Muscle layer of colon (tissue), 2 donors: ENCODE measurements around the gene COL20A1.

Experiments
- H3K27ac ChIP-seq: one replicate; pipeline ENCODE4 v1.7.0; 2013; ENCODE audit warnings: low read depth, mild to moderate bottlenecking, low read length, moderate library complexity
- H3K27me3 ChIP-seq, 2 donors: one replicate each; pipeline ENCODE4 v1.7.0; 2013; ENCODE audit warnings: low read length in 2 of 2, mild to moderate bottlenecking in 2 of 2; ENCODE audit not compliant: insufficient read depth in 2 of 2, control insufficient read depth in 1 of 2
- H3K36me3 ChIP-seq: one replicate; pipeline ENCODE4 v1.7.0; 2013; ENCODE audit warnings: mild to moderate bottlenecking, low read length; ENCODE audit not compliant: insufficient read depth
- H3K4me1 ChIP-seq: one replicate; pipeline ENCODE4 v1.7.0; 2013; ENCODE audit warnings: mild to moderate bottlenecking, low read length; ENCODE audit not compliant: insufficient read depth
- H3K4me3 ChIP-seq, 2 donors: one replicate each; pipeline ENCODE4 v1.7.0; 2013; ENCODE audit warnings: low read length in 2 of 2, low read depth in 1 of 2, mild to moderate bottlenecking in 1 of 2, moderate library complexity in 1 of 2
- H3K9ac ChIP-seq: one replicate; pipeline ENCODE4 v1.7.0; 2013; ENCODE audit warnings: low read length
- H3K9me3 ChIP-seq: one replicate; pipeline ENCODE4 v1.7.0; 2013; ENCODE audit warnings: mild to moderate bottlenecking, low read length
- donor health status: abdominal sarcoma.
- donor health status: Adenocarcinoma of cecum.

Gene COL20A1

DNA sequence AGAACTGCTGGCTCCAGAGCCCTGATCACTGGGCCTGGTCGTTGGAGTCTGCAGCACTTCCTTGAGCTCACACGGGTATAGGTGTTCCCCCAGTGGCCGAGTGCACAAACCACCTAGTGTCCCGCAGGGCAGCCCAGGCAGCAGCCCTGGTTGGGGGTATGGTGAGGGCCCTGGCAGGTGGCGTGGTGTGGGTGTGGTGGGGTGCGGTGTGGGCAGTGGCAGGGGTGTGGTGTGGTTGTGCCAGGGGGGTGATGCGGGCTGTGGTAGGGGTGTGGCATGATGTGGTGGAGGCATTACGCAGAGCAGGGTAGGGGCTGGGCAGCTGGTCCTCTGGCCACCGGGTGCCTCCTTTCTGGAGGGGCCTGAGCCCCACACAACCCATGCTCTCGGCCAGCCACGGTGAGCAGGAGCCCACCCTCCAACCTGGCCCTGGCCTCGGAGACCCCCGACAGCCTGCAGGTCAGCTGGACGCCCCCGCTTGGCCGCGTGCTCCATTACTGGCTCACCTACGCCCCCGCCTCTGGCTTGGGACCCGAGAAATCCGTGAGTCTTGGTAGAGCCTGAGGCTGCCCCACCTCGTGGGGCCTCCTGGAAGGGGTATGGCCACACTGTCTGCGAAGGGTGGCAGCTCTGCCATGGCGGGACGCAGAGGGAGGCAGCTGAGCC is 20.5 kb downstream of the COL20A1 start:
- Histone ChIP-seq H3K9me3 (no peaks in the 10 kb centered on the region), H3K27me3 (peaks cover 0 to 20% of the 10 kb centered on the region in 2 donors), H3K4me1 (no peaks in the 10 kb centered on the region), H3K36me3 (no peaks in the 10 kb centered on the region), H3K4me3 (no peak overlapping the region), H3K9ac (no peak overlapping the region), H3K27ac (no peak overlapping the region)

DNA sequence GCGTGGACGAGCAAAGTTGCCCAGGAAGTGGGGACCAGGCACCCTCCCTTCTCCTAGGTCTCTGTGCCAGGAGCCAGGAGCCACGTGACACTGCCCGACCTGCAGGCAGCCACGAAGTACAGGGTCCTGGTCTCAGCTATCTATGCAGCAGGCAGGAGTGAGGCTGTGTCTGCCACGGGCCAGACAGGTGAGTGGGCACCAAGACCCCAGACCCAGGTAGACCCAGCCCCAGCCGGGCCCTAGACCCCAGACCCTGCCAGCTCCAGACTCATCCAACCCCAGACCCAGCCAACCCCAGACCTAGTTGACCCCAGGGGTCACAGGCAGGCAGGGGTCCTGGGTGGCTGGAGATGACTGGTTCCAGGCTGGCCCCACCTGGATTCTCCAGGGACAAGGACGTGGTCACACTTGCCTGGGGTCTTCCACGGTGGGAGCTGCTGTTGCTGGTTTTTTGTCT is 21.1 kb downstream of the COL20A1 start:
- H3K9me3 ChIP-seq: no peaks in the 10 kb centered on the region
- no peak overlapping the region for H3K27ac ChIP-seq
- H3K4me3 ChIP-seq: no peak overlapping the region
- no peak overlapping the region for H3K9ac ChIP-seq
- H3K27me3 ChIP-seq: peaks cover 0 to 17% of the 10 kb centered on the region in 2 donors
- H3K4me1 ChIP-seq: no peaks in the 10 kb centered on the region
- H3K36me3 ChIP-seq: no peaks in the 10 kb centered on the region

DNA sequence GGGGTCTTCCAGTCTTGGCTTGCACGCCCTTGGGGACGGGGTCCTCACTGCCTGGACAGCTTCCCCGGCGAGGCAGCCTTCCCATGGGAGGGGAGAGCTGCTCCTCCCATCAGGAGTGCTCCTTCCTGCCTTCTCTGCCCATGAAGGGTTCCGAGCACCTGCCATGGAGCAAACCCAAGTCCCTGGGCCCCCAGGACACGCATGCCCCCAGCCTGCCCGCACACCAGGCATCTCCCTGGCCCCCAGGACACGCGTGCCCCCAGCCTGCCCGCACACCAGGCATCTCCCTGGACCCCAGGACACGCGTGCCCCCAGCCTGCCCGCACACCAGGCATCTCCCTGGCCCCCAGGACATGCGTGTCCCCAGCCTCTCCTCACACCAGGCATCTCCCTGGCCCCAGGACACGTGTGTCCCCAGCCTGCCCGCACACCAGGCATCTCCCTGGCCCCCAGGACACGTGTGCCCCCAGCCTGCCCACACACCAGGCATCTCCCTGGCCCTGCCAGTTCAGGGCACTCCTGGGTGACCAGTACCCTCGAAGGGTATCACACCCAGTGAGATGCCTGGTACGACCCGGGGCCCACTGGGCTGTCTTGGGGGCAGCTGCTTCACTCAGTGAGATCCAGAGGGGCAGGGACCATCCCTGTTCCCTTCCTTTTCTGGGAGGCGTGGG is 21.7 kb downstream of the COL20A1 start:
- H3K27ac ChIP-seq: no peak overlapping the region
- no peak overlapping the region for H3K4me3 ChIP-seq
- no peaks in the 10 kb centered on the region for H3K9me3 ChIP-seq
- no peak overlapping the region for H3K9ac ChIP-seq
- peaks cover 0 to 16% of the 10 kb centered on the region in 2 donors for H3K27me3 ChIP-seq
- no peaks in the 10 kb centered on the region for H3K4me1 ChIP-seq
- no peaks in the 10 kb centered on the region for H3K36me3 ChIP-seq

DNA sequence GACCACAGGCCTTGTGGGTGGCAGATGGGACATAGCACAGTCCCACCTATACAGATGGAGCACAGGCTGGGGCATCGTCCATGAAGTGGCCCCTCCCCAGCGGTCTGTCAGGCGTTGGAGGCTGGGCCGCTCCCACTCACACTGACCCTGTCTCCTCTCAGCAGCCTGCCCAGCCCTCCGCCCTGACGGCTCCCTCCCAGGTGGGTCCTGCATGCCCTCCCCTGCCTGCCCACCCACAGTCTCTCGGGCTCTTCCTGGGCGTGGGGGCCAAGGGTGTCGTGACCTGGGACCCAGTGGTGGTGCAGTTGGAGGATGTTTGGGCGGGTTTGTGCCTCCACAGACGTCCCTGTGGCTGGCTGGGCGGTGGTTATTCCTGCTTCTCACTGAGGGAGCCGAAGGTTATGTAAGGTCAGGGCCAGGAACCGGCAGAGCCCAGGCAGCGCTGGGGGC is 22.3 kb downstream of the COL20A1 start:
- H3K27me3 ChIP-seq: peaks cover 0 to 11% of the 10 kb centered on the region in 2 donors
- H3K9me3 ChIP-seq: no peaks in the 10 kb centered on the region
- no peak overlapping the region for H3K27ac ChIP-seq
- no peaks in the 10 kb centered on the region for H3K36me3 ChIP-seq
- no peaks in the 10 kb centered on the region for H3K4me1 ChIP-seq
- H3K9ac ChIP-seq: no peak overlapping the region
- no peak overlapping the region for H3K4me3 ChIP-seq

DNA sequence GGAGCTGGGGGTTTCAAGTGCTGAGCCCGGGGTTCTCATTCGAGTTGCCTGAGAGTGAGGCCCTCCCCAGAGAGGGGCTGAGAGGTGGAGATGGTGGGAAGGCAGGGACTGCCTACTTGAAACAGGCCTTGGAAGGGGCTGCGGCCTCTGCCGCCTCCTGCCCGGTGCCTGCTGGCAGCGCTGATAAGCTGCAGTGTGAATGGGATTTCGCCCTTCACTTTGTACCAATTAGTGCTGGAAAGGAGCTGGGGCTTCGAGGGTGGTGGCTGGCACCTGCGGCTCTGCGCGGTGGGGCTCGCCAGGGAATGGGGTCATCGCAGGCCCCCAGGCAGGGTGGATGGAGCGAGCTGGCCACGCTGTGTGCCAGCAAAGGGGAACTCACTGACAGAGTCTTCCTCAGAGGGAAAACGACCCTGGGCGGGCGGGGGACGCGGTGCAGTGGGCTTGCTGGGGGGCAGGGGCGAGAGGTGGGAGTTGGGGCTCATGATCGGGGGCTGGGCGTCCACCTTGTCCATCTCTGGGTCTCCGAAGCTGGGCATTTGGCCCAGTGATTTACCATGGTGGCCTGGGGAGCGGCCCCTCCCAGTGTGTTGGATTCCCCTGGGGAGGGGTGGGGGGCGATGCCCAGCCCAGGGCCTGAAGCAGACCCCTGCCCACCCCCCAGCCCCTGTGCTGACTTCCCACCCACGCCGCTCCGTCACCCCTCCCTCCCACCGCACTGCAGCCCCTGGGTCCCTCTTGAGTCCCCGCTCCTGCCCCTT is 22.9 kb downstream of the COL20A1 start:
- Histone ChIP-seq H3K9me3 (no peaks in the 10 kb centered on the region), H3K4me1 (no peaks in the 10 kb centered on the region), H3K27me3 (peaks cover 0 to 9% of the 10 kb centered on the region in 2 donors), H3K9ac (no peak overlapping the region), H3K36me3 (no peaks in the 10 kb centered on the region), H3K27ac (no peak overlapping the region), H3K4me3 (no peak overlapping the region)

DNA sequence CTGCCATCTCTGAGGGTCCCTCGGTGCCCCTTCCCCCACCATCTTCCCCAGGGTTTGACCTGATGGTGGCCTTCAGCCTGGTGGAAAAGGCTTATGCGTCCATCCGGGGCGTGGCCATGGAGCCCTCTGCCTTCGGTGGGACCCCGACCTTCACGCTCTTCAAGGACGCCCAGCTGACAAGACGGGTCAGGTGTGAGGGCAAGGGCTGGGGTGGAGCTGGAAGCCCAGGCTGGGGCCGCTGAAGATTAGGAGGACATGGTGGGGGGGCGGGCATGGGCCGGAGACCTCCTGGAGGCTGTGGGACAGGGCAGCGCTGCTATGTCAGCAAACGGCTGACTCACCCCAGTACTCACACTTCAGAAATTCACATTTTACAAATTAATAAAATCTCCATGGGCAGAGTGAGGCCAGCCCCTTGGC is 23.5 kb downstream of the COL20A1 start:
- Histone ChIP-seq H3K27ac (no peak overlapping the region), H3K4me3 (no peak overlapping the region), H3K9ac (no peak overlapping the region), H3K27me3 (peaks cover 0 to 15% of the 10 kb centered on the region in 2 donors), H3K36me3 (no peaks in the 10 kb centered on the region), H3K9me3 (no peaks in the 10 kb centered on the region), H3K4me1 (no peaks in the 10 kb centered on the region)

DNA sequence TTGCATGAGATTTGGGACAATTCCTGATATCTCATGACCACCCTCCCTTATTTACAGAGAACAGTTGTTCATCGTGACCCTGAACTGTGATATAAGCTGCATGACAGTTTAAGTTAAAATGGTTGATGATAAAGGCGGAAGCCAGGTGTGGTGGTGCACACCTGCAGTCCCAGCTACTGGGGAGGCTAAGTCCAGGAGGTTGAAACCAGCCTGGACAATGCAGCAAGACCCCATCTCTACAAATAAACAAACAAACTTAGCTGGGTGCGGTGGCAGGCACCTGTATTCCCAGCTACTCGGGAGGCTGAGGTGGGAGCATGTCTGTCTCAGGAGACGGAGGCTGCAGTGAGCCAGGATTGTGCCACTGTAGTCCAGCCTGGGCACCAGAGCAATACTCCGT is 24.1 kb downstream of the COL20A1 start:
- no peak overlapping the region for H3K27ac ChIP-seq
- H3K4me3 ChIP-seq: no peak overlapping the region
- H3K27me3 ChIP-seq: peaks cover 0 to 19% of the 10 kb centered on the region in 2 donors
- no peak overlapping the region for H3K9ac ChIP-seq
- no peaks in the 10 kb centered on the region for H3K9me3 ChIP-seq
- H3K4me1 ChIP-seq: no peaks in the 10 kb centered on the region
- no peaks in the 10 kb centered on the region for H3K36me3 ChIP-seq

DNA sequence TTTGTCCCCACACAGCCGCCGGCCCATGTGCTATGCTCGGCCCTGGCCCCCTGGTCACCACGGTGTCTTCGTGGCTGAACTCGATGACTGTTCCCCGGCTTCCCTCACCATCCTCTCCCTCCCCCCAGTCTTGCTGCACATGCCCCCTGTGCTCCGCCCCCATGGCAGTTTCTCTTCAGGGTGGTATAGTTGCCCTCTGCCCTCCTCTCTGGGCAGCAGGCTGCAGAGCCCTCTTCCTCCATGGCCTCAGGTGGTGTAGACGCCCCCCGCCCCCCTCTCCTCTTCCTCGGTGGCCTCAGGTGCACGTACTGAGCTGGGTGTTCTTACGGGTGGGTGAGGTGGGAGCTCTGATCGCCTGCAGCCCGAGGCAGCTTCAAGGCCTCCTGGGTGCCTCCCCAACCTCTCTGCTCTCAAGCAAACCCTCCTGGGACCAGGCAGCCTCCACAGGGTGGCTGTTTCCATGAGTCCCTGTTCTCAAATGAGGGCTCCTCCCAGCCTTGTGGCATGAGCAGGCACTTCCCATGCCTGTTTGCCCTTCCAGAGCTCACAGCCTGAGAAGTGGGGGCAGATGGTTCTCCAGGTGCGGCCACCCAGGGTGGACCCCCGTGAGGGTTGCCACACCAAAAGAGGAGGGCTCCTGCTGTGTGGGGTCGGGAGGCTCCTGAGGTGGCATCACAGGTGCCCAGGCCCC is 24.8 kb downstream of the COL20A1 start:
- H3K4me3 ChIP-seq: no peak overlapping the region
- H3K9me3 ChIP-seq: no peaks in the 10 kb centered on the region
- no peaks in the 10 kb centered on the region for H3K36me3 ChIP-seq
- H3K4me1 ChIP-seq: no peaks in the 10 kb centered on the region
- H3K27me3 ChIP-seq: peaks cover 0 to 24% of the 10 kb centered on the region in 2 donors
- no peak overlapping the region for H3K27ac ChIP-seq
- H3K9ac ChIP-seq: no peak overlapping the region

DNA sequence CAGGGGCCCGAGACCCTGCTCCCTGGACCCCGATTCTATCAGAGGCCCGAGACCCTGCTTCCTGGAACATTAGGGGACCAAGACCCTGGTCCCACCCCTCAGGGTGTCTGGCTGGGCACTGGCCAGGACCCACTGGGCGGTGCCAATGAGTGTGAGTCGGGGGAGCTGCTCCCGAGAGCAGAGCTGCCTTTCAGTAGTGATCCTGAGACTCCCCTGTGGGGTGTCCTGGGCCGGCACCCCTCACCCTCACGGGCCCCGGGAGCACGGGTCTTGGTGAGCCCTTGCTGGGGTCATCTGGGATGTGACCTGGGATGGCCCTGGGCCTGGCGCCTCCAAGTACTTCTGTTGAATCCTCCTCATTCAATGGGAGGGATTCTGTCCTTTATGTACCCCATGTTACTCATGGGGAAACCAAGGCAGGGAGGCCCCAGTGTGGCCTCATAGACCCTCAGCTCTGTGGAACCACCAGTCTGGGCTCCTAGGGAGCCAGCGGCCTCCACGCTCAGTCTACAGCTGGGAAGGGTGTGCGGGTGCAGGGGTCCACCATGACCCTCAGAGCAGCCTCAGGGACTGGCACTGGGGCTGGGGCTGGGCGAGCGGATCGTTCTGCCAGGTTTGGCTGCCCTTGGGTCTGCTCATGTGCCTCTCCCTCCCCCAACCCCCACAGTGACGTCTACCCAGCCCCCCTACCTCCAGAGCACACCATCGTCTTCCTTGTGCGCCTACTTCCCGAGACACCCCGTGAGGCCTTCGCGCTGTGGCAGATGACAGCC is 25.6 kb downstream of the COL20A1 start:
- H3K27me3 ChIP-seq: peaks cover 0 to 24% of the 10 kb centered on the region in 2 donors
- no peaks in the 10 kb centered on the region for H3K9me3 ChIP-seq
- no peak overlapping the region for H3K9ac ChIP-seq
- H3K27ac ChIP-seq: no peak overlapping the region
- no peaks in the 10 kb centered on the region for H3K36me3 ChIP-seq
- no peak overlapping the region for H3K4me3 ChIP-seq
- no peaks in the 10 kb centered on the region for H3K4me1 ChIP-seq

DNA sequence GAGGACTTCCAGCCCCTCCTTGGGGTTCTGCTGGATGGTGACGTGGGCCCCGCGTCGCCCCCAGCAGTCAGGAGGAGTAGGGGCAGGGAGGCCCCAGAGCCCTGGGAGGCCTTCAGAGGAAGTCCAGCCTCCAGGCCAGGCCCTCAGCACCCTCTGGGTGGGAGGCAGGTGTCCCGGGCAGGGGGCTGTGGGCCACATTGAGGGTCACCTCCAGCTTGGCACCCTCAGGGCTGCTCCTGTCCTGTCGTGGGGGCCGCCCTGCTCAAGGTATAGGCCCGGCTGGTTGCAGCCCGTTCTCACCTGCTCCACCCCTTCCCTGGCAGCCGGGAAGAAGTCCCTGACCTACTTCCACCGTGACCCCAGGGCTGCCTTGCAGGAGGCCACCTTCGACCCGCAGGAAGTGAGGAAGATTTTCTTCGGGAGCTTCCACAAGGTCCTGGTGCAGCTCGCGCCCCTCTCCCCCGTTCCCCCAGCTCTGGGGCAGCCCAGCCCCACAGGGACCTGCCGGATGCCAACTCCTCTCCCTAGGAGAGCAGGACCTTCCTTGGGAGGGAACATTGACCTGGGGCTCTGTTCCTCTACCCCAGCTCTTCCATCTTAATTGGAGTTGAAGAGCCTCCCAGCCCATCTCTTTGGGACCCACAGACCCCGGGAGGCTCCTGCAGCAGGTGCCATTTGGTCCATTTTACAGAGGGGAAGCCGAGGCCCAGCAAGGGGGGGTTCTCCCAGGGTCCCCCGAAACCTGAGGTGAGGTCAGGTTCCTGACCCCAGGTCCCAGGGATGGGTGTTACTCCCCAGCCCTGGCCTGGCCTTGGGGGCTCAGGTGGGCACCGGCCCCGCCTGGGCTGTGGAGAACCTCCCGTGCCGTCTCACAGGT is 26.4 kb downstream of the COL20A1 start:
- peaks cover 0 to 24% of the 10 kb centered on the region in 2 donors for H3K27me3 ChIP-seq
- no peaks in the 10 kb centered on the region for H3K4me1 ChIP-seq
- no peak overlapping the region for H3K4me3 ChIP-seq
- H3K9ac ChIP-seq: no peak overlapping the region
- H3K9me3 ChIP-seq: no peaks in the 10 kb centered on the region
- H3K36me3 ChIP-seq: no peaks in the 10 kb centered on the region
- H3K27ac ChIP-seq: no peak overlapping the region
